Measurements from ENCODE around the gene OMP. TPM values are rescaled to one million over a fixed set of nuclear protein-coding genes. Genes with fewer than 3 reads are reported as not detected.

The OMP gene
- total RNA-seq, 1 donor from 2014 or later, result 1.3 TPM

DNA sequence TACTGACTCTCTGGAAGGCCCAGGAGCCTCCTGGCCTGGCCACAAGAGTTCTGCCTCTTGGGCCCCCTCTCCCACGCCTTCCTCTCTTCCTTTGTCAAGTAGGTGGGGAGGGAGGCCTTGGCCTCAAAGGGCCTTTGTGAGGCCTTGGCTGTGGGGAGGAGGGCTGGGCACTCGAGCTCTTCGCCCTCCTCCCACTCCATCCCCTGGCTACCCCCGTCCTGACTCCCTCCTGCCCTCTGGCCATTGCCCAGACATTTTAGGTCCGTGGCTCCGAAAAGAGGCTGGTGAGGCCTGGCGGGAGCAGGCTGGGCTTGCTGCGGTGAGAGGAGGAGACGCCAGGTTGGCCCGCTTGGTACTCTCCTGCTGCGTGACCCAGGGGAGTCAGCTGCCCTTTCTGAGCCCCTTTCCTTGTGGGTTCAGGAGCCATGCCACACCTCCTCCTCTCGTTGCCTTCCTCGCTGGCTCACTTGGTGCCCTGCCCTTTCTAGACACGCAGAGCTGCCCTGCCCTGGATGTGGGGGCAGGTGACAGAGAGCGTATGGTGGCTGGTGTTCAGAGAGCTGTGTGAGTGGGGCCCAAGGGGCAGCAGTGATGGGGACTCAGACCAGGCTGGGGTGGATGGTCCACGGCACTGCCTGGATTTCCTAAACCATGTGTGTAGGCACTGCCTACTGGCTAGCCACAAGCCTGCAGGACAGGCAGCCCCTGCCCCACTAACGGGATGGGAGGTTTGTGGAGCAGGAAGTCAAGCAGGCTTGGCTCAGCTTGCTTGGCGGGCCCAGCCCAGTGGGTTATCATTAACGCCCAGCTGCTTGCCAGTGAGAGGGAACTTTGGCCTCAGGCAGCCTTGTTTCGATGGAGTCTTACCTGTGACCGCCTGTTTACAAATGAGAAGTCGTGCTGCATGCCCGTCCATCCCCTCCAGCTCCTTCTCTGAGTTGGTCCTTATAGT is 15.8 kb upstream of the OMP start:
- Histone ChIP-seq H3K36me3 (ENCODE audit: insufficient read depth, low read length) (no peaks in the 10 kb centered on the region), H3K9me3 (ENCODE audit: insufficient read depth, low read depth, low read length) (no peaks in the 10 kb centered on the region), H2AFZ (ENCODE audit: low read depth, low read length) (no peak overlapping the region), H3K27me3 (ENCODE audit: insufficient read depth, low read length) (no peaks in the 10 kb centered on the region), H3K4me1 (ENCODE audit: insufficient read depth, low read length) (peaks cover 5% of the 10 kb centered on the region), H3K4me2 (ENCODE audit: low read length) (no peak overlapping the region), H3K4me3 (ENCODE audit: insufficient read depth, low read depth, low read length) (no peak overlapping the region), H3K27ac (ENCODE audit: low read depth, low read length) (no peak overlapping the region), H3K79me2 (ENCODE audit: insufficient read depth, low read length) (no peaks in the 10 kb centered on the region), H4K20me1 (ENCODE audit: insufficient read depth, low read length) (peaks cover 24% of the 10 kb centered on the region), H3K9ac (ENCODE audit: low read length) (no peak overlapping the region)
- H3K4me3 Mint-ChIP-seq (ENCODE audit: unreplicated experiment), result no peak overlapping the region
- H3K36me3 Mint-ChIP-seq (ENCODE audit: low read depth, unreplicated experiment), result no peaks in the 10 kb centered on the region
- no peak for FAIRE-seq
- no peaks in the 10 kb centered on the region for H3K9me3 Mint-ChIP-seq (ENCODE audit: unreplicated experiment)
- no peaks in the 10 kb centered on the region for H3K27me3 Mint-ChIP-seq (ENCODE audit: low read depth, unreplicated experiment)
- TF ChIP-seq EZH2 (IDR thresholded peaks at IDR 0.05; ENCODE audit: insufficient read depth, low read length), result no peak
- TF ChIP-seq, protein P1, sequence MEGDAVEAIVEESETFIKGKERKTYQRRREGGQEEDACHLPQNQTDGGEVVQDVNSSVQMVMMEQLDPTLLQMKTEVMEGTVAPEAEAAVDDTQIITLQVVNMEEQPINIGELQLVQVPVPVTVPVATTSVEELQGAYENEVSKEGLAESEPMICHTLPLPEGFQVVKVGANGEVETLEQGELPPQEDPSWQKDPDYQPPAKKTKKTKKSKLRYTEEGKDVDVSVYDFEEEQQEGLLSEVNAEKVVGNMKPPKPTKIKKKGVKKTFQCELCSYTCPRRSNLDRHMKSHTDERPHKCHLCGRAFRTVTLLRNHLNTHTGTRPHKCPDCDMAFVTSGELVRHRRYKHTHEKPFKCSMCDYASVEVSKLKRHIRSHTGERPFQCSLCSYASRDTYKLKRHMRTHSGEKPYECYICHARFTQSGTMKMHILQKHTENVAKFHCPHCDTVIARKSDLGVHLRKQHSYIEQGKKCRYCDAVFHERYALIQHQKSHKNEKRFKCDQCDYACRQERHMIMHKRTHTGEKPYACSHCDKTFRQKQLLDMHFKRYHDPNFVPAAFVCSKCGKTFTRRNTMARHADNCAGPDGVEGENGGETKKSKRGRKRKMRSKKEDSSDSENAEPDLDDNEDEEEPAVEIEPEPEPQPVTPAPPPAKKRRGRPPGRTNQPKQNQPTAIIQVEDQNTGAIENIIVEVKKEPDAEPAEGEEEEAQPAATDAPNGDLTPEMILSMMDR (IDR thresholded peaks at IDR 0.05; ENCODE audit: insufficient read depth, low read depth, low read length), result no peak
- H3K27ac Mint-ChIP-seq (ENCODE audit: unreplicated experiment), result no peak overlapping the region
- no peak for DNase-seq (ENCODE audit: low read depth)
- H3K4me1 Mint-ChIP-seq (ENCODE audit: low read depth, unreplicated experiment), result no peaks in the 10 kb centered on the region

DNA sequence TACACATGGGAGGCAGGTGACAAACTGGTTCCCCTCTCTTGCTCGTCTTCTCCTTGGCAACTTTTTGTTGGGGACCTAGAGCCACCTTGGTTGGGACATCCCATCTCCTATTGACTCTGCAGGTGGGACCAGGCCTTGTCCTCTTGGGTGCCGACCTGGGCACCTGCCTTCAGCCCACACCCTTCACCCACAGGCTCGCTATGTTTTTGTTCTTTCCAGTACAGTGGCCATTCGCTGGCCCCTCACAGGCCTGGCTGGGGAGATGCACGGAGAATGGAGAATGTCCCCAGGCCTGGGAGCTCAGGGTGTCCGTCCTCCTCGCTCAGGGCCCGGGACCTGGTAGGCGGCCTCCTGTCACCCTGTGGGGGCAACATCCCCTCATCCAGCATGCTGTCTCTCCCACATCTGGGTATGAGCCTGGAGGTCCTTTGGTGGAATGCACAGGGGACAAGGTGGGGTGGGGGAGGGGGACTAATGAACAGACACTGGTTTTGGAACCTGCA is 14.9 kb upstream of the OMP start:
- Histone ChIP-seq H4K20me1 (ENCODE audit: insufficient read depth, low read length) (peaks cover 21% of the 10 kb centered on the region), H2AFZ (ENCODE audit: low read depth, low read length) (no peak overlapping the region), H3K4me3 (ENCODE audit: insufficient read depth, low read depth, low read length) (no peak overlapping the region), H3K79me2 (ENCODE audit: insufficient read depth, low read length) (no peaks in the 10 kb centered on the region), H3K36me3 (ENCODE audit: insufficient read depth, low read length) (no peaks in the 10 kb centered on the region), H3K4me2 (ENCODE audit: low read length) (no peak overlapping the region), H3K4me1 (ENCODE audit: insufficient read depth, low read length) (peaks cover under 1% of the 10 kb centered on the region), H3K27ac (ENCODE audit: low read depth, low read length) (no peak overlapping the region), H3K9ac (ENCODE audit: low read length) (no peak overlapping the region), H3K9me3 (ENCODE audit: insufficient read depth, low read depth, low read length) (no peaks in the 10 kb centered on the region), H3K27me3 (ENCODE audit: insufficient read depth, low read length) (no peaks in the 10 kb centered on the region)
- TF ChIP-seq EZH2 (IDR thresholded peaks at IDR 0.05; ENCODE audit: insufficient read depth, low read length), result no peak
- TF ChIP-seq, protein P1 (IDR thresholded peaks at IDR 0.05; ENCODE audit: insufficient read depth, low read depth, low read length), result no peak
- H3K27ac Mint-ChIP-seq (ENCODE audit: unreplicated experiment), result no peak overlapping the region
- H3K4me3 Mint-ChIP-seq (ENCODE audit: unreplicated experiment), result no peak overlapping the region
- H3K27me3 Mint-ChIP-seq (ENCODE audit: low read depth, unreplicated experiment), result no peaks in the 10 kb centered on the region
- no peaks in the 10 kb centered on the region for H3K4me1 Mint-ChIP-seq (ENCODE audit: low read depth, unreplicated experiment)
- DNase-seq (ENCODE audit: low read depth), result no peak
- no peaks in the 10 kb centered on the region for H3K36me3 Mint-ChIP-seq (ENCODE audit: low read depth, unreplicated experiment)
- no peak for FAIRE-seq
- no peaks in the 10 kb centered on the region for H3K9me3 Mint-ChIP-seq (ENCODE audit: unreplicated experiment)

All from astrocyte (in vitro differentiated cells and primary cell).